Right ventricle myocardium superior (tissue), 1 donor: ENCODE data around the gene FILIP1L. TPM values are rescaled to one million over a fixed set of nuclear protein-coding genes. Genes with fewer than 3 reads are reported as not detected.
"Not testable (repeated sequence)": the region's sequence is repeated elsewhere in the genome, so short reads cannot be mapped to it uniquely, and the experiment has no call there.

Experiments used
- ATAC-seq: fragments of 200-7000 bp; cut with Tn5 transposase; one replicate; pipeline ENCODE4 v1.9.1; 2020; ENCODE audit warnings: mild to moderate bottlenecking; ENCODE audit not compliant: poor library complexity
- DNase-seq: peaks from one replicate; pipeline ENCODE4 v3.0.0-alpha.2; 2020
- intact Hi-C: fragments of 100-400 bp; cut with DNase I; formaldehyde crosslinking; loops from one replicate; pipeline ENCODE4 v1.11.2; 2022
- total RNA-seq: library from RNA; stranded (reverse); fragmentation: NEBNext Ultra II Directional; extraction: Animal tissue kit (Norgen Biotek cat#: 25700); gene quantifications from one replicate; pipeline ENCODE4 v1.2.1, GENCODE V29; 2021
- donor health status: DM: no; HTN: yes; CAD: no; lungs with severe emphysema.

Gene FILIP1L
- total RNA-seq, 1 donor from 2014 or later: 39.3 TPM

- intact Hi-C loops: no loop called here
- DNase-seq (no peak), ATAC-seq (no peak)
Measured at GRCh38 chr3:99855900-99856299, 258.4 kb downstream of the FILIP1L start.

- ATAC-seq: no peak
Measured at GRCh38 chr3:99854756-99855298, 259.5 kb downstream of the FILIP1L start.

GRCh38 chr3:99852851-99853250 is 261.4 kb downstream of the FILIP1L start:
- intact Hi-C loops: no loop called here
- DNase-seq (no peak), ATAC-seq (no peak)

More at GRCh38 chr3:99854756-99855298, 259.5 kb downstream of the FILIP1L start:
- intact Hi-C loops: no loop called here
- no peak for DNase-seq

- intact Hi-C loops: no loop called here
- no peak for ATAC-seq
- no peak for DNase-seq
Measured at GRCh38 chr3:99851955-99852354, 262.3 kb downstream of the FILIP1L start.

GRCh38 chr3:99850608-99851007 is 263.7 kb downstream of the FILIP1L start:
- DNase-seq: no peak
- no peak for ATAC-seq
- intact Hi-C loops: no loop called here

- ATAC-seq (no peak), DNase-seq (no peak)
- intact Hi-C loops: loop anchor here (5.0 kb wide), 1 partner anchor 209 kb away; no protein-coding TSS in a partner anchor
Measured at GRCh38 chr3:99848433-99848832, 265.9 kb downstream of the FILIP1L start.

- DNase-seq (no peak), ATAC-seq (peak; percentile 60)
- intact Hi-C loops: loop anchor here (5.0 kb wide), 1 partner anchor 211 kb away; no protein-coding TSS in a partner anchor
Measured at GRCh38 chr3:99846477-99847160, 267.7 kb downstream of the FILIP1L start.

GRCh38 chr3:99845999-99846398 is 268.3 kb downstream of the FILIP1L start:
- intact Hi-C loops: loop anchor here (5.0 kb wide), 1 partner anchor 211 kb away; no protein-coding TSS in a partner anchor
- DNase-seq (no peak), ATAC-seq (no peak)

- intact Hi-C loops: loop anchor here (5.0 kb wide), 1 partner anchor 212 kb away; no protein-coding TSS in a partner anchor
- DNase-seq (no peak), ATAC-seq (no peak)
Measured at GRCh38 chr3:99845331-99845730, 269.0 kb downstream of the FILIP1L start.

- ATAC-seq (peak; percentile 30), DNase-seq (peak; percentile 34)
- intact Hi-C loops: no loop called here
Measured at GRCh38 chr3:99843590-99844258, 270.6 kb downstream of the FILIP1L start.

- ATAC-seq (peak; percentile 83), DNase-seq (no peak)
- intact Hi-C loops: no loop called here
Measured at GRCh38 chr3:99842826-99843589, 271.3 kb downstream of the FILIP1L start.

- DNase-seq, ATAC-seq, intact Hi-C loops: not testable (repeated sequence)
Measured at GRCh38 chr3:99841949-99842348, 272.4 kb downstream of the FILIP1L start.

- intact Hi-C loops: loop anchor here (5.0 kb wide), 1 partner anchor 413 kb away; no protein-coding TSS in a partner anchor
- DNase-seq (no peak), ATAC-seq (no peak)
Measured at GRCh38 chr3:99839613-99840012, 274.7 kb downstream of the FILIP1L start.

GRCh38 chr3:99838755-99839154 is 275.5 kb downstream of the FILIP1L start:
- intact Hi-C loops: loop anchor here (5.0 kb wide), 1 partner anchor 414 kb away; no protein-coding TSS in a partner anchor
- DNase-seq (no peak), ATAC-seq (no peak)

GRCh38 chr3:99837715-99838114 is 276.6 kb downstream of the FILIP1L start:
- intact Hi-C loops: loop anchor here (5.0 kb wide), 1 partner anchor 415 kb away; no protein-coding TSS in a partner anchor
- DNase-seq: no peak
- no peak for ATAC-seq

GRCh38 chr3:99836681-99837080 is 277.6 kb downstream of the FILIP1L start:
- DNase-seq (no peak), ATAC-seq (no peak)
- intact Hi-C loops: loop anchor here (5.0 kb wide), 1 partner anchor 416 kb away; no protein-coding TSS in a partner anchor

GRCh38 chr3:99834211-99834957 is 279.9 kb downstream of the FILIP1L start:
- intact Hi-C loops: no loop called here
- DNase-seq (no peak), ATAC-seq (no peak)

- intact Hi-C loops: loop anchor here (2.0 kb wide), 1 partner anchor 757 kb away; no protein-coding TSS in a partner anchor
- DNase-seq (no peak), ATAC-seq (peak; percentile 34)
Measured at GRCh38 chr3:99833617-99834205, 280.6 kb downstream of the FILIP1L start.
